GM21576 (cell line): ENCODE results near the gene KRT20.

Experiments
- ATAC-seq: cut with Tn5 transposase; IDR thresholded peaks from one replicate; pipeline ENCODE4 v1.9.1; 2021; ENCODE audit warnings: mild to moderate bottlenecking, moderate library complexity; ENCODE audit not compliant: unreplicated experiment

Gene KRT20

DNA sequence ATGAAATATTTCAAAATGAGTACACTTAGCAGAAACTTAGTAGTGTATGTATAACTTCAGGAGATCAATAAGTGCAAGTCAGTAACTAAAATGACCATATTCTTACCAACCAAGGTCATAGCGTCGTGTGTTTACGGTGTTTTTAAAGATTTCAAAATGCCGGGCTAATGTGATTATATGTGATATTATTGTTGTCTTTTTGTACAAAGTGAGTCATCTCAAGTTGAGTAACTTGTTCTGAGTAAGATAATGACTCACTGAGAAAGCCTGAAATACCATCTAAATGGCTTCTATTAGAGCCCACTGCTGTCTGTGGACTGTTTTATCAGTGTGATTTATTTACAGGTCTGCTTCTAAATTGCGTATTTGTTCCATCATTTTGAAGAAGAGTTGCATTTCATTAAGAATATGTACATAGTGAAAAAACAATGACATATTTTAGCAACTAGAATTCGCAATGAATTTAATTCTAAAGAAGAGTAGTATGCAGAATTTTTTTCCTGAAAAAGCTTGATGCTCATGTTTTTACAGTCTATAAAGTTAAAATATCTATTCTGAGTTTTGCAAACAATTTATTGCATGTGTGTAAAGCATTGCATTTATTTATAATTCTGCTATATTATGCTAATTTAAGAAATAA is 30.7 kb downstream of the KRT20 start:
- no peak for ATAC-seq

DNA sequence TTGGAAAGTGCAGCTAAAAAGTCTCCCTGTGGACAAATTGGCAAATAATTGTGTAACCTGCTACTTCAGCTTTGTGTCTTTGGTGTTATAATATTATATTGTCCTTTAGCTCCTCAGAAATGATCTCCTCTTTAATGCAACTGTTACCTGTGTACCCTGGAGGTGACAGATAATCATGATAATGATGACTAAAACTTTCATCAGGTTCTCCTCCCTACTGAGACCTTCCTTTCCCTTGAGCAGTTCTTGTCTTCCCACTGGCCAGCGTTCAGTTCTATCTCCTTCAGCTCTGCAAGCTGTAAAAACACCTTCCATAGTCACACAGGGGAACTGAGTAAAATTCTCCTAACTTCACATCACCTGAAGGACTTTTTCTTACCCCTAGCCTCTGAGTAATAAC is 32.7 kb downstream of the KRT20 start:
- no peak for ATAC-seq

DNA sequence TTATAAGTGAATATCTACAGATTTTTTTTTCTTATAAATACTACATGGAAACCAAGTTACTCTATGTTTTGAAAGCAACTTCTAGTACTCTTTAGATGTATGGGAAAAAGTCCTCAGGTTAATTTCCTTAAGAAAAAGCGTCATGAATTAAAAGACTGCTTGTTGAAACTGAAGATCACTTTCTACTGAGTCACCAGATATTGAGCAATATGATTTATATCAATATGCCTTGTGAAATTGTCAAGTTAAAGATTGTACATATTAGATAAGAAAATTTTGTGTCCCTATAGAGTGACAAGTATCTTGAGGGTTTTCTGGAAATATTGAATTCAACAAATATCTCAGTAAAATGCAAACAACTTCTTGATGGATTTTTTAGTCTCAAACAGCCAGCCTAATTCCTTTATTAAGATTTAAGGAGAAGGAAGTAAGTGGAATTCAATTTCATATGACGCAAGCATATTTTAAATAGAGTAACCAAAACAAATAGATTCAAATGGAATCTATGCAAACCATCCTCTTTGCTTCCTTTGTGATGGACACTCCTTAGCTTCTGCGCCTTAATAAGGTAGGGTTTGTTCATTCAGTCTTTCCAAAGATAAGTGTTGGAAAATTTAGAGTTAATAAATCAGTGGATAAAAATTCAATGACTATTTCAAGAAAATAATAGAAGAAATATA is 34.6 kb downstream of the KRT20 start:
- ATAC-seq: no peak

DNA sequence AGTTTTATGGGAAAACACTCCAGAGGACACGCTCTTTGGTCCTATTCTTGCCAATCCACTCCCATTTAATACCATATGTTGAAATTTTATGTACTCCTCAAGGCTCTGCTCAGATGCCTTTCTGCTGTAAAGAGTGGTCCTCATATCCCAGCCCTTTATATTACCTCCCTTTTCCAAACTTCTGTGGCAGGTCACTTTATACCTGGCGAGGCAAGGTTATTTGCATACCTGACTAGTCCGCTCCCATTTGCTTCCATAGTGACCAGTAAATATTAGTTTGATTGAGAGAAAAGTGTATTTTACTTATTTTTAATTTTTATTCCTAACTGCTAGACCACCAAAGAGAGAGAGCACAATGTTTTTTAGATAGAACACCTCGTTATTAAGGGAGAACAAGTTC is 35.3 kb downstream of the KRT20 start:
- no peak for ATAC-seq

DNA sequence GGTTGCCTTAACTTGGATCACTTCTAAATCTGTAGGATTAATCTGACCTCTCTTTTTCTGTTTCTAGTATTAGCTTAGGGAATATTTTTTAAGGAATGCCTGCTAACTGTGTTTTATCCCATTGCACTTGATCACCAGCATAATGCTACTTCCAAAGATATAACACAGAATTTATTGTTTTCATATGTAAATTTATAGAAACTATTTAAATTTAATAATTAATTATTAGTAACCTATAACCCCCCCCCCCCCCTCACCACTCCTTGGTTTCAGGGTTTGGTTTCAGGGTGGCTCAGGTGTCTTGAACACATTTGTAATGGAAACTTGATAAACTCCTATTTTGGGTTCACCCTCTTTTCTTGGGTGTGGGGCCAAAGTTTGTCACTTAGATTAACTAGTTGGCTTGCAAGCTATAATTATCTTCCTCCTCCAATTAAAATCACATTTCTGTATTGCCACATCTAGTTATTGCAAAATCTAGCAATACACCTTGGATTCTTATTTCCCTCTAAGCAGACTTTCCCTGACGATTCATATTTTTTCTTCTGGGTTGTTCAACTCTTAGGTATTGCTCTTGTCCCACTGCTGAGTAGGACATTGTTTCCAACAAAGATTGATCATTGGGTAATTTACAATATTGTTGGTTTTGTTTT is 36.3 kb downstream of the KRT20 start:
- no peak for ATAC-seq

DNA sequence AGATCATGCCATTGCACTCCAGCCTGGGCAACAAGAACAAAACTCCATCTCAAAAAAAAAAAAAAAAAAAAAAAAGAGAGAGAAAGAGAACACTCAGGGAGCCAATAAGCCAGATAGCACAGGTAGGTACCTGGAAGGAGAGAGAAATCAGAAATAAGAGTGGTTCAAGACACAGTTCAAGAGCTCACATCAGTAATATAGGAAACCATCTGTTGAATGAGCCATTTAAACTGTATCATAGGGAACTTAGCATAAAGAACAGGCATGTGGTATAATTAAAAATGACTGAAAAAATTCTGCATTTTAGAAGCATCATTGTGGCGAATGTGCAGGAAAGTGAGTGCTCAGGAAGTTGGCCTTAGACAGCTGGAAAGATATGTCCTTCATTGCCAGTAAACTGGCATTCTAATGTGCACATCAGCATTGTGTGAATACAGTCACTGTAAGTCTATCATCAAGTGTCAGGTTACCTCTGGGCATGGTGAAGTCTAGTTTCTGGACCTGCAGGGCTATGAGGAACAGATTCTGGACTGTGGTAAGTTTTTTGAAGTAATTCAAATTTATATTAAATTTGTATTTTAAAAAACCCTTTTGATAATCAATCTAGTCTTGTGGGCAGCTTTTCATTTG is 38.4 kb downstream of the KRT20 start:
- ATAC-seq: no peak

DNA sequence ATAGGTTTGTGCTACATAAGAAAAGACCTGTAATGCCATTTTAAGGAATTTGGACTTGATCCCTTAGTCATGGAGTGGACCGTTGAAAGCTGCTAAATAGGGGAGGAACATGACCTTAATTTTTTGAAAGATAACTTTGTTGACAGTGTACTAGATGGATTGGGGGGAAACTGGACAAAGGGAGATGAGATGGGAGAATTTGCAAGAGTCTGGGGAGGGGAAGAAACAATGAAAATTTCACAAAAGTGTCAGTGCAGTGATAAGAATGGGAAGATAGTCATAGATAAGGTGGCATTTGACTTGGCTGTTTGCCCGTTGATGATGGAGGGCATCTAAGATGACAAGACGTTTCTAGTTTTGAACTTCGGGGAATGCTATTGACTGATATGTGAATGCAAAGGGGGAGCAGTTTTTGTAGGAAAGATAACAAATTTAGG is 40.4 kb downstream of the KRT20 start:
- ATAC-seq: no peak

DNA sequence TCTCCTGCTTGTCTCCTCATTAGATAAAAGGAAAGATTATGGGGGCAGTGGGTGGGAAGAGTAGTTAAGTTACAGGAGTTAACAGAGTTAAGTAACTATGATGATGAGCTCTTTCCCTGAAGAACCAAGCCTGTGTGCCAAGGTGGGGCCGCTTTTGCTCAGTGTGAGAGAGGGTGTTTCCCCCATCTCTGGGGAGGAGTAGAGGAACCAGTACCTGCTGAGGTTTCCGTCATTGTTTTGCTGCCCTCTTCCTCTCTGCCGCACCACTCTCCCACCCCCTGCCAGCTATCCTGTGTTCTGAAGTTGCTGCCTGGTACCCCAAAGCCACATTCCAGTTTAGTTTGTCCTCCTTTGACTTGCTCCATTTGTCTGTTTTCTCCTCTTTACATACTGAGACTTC is 41.8 kb downstream of the KRT20 start:
- ATAC-seq: no peak

DNA sequence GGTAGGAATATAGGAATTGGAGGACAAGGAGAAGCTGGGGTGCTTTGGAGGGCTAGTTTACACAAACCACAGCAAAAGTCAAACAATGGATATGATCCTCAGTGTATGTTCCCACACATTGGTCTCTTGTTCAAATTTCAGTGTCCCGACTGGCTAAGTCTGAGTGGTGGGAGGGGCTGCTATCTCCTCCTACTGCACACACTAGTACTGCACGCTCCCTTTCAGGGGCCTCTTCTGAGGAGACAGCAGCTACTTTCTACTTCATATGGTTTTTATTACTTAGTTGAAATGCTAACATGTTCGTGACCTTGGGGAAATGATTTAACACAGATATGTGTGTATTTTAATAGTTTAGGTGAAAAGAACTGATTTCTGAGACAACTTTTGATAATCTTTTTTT is 43.8 kb downstream of the KRT20 start:
- ATAC-seq: no peak

DNA sequence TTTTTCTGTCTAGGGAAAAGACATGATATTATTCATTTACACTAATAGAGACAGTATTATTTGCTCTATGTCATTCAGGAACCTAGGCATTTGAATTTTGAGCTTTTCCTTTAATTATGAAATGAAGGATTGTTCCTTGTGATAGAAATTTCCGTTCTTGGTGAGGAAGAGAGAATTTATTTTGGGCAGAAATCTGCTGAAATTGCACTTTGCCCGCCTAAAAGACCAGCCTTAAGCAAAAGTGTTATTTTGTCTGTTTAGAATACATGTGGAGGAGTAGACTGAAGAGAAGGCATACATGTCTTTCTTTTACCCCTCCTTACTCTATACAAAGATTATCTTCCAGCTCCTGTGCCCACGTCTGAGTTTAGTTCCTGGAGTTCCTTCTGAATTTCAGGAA is 45.8 kb downstream of the KRT20 start:
- no peak for ATAC-seq

DNA sequence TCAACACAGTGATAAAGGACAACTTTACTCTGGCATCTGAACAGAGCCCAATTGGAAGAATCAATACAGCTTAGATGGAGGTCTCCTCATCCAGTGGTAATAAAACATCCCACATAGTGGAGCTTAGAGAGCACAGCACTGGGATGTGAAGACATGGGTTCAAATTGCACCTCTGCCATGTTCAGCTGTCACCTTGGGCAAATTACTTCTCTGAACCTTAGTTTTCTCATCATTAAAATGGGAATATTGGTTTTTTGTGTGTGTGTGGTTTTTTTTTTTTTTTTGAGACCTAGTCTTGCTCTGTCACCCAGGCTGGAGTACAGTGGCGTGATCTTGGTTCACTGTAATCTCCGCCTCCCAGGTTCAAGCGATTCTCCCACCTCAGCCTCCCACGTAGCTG is 49.0 kb downstream of the KRT20 start:
- ATAC-seq: no peak

DNA sequence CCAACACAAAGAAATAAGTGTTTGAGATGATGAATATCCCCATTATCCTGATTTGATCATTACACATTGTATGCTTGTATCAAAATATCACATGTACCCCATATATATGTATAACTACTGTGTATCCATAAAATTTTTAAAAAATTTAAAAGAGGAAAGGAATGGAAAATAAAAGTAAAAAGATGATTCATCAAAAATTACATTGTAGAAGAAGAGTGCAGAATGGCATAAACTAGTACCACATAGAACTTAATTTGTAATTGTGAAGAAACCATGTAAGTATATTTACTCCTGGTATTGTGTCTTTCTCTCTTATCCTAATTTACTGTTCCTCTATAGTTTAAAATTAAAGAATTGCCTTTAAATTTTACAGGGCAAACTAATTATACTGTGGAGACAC is 51.2 kb downstream of the KRT20 start:
- no peak for ATAC-seq

DNA sequence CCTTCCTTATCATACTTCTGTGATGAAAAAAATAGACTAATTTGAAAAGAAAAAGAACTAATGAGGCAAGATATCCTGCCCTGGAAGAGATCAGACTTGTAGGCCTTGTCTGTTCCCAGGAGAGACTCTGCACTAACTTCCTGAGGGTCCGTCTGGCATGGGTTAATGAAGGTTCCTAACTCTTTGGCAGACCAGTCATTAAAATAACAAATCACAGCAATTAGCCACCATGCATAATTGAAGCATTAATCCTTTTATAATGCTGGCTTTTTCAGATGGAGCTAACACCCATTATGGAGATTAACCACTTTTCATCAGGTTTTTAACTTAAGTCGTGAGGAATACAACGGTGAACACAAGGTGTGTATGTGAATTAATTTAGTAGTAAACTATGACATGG is 52.2 kb downstream of the KRT20 start:
- ATAC-seq: no peak

DNA sequence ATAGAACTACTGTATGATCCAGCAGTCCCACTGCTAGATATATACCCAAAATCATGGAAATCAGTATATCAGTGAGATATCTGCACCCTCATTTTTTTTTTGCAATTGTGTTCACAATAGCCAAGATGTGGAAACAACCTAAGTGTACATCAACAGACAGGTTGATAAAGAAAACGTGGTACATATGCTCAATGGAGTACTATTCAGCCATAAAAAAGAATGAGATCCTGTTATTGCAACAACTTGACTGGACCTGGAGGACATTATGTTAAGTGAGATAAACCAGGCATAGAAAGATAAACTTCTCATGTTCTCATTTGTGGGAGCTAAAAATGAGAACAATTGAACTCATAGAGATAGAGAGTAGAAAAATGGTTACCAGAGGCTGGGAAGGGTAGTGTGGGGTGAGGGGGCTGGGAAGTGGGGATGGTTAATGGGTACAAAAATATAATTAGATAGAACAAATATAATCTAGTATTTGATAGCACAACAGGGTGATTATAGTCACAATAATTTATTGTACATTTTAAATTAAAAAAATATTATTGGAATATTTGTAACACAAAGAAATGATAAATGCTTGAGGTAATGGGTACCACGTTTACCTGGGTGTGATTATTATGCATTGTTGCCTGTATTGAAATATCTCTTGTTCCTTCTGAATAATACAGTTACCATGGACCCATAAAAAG is 54.8 kb downstream of the KRT20 start:
- no peak for ATAC-seq

DNA sequence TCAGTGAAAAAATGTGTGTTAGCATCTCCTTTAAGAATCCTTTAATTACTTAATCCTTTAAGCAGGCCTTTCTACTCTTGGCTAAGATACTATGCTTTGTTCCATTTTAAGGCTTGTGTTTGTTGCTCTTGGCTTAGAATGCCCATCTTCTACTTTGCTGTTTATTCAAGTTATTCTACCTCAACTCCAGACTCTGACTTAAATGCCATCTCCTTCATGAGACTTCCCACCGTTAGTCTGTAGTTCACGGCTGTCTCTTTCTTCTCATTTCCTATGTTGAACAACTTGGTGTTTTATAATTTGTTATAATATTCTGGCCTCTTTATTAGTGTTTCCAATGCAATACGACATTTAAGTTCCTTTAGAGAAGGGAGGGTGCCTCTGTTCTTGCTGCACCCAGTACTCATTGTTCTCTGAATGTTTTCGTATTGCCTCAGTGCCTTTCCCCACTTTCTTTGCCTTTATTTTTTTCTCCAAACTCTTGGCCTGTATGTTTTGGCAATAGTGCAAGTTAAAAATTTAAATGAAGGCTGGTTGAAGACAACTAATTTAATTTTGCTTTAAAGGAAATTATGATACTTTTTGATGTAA is 56.5 kb downstream of the KRT20 start:
- no peak for ATAC-seq

DNA sequence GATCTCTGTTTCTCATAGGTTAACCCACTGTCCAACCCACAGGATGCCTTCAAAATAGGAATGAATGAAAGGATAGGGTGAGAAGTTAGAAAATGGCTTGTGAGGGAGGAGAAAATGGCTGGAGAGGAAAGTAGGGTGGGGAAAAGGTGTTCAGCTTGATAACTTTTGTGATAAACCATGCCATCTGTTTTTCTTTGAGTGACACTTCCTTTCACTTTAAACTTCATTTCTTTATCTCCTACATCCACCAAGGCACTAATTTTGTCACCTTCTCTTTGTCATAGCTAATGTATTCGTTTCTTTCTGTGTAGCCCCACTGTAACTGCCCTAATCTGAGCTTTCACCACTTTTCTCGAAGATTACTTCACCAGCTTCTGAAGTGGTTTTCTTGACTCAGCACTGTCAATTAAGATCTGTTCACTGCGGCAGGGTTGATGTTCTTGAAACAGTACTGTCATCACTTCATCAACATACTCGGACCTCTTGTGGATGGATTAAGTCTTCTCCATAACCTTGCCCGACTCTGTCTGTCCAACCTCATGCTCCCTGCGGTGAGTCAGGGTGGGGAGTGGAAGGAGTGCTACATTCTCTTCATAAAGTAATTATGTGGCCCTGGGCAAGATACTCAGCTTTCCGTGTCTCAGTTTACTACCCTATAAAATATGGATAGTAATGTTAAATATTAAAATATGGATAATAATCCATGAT is 57.1 kb downstream of the KRT20 start:
- ATAC-seq: no peak
